Smooth muscle cell (in vitro differentiated cells): ENCODE results near the gene CAPSL. TPM values are rescaled to one million over a fixed set of nuclear protein-coding genes. Genes with fewer than 3 reads are reported as not detected.

Experiments
- DNase-seq: peaks from one replicate; lab custom pipeline; 2025; ENCODE audit not compliant: unreplicated experiment; lab: John Stamatoyannopoulos, UW
- H2AFZ ChIP-seq: fragments of 200-600 bp; sonication (generic); 2 replicates; pipeline ENCODE4 v1.6.0; 2016; ENCODE audit warnings: antibody characterized with exemption, low read depth, mild to moderate bottlenecking
- H3F3A ChIP-seq: fragments of 200-600 bp; sonication (generic); 2 replicates; pipeline ENCODE4 v1.6.0; 2017; ENCODE audit warnings: antibody characterized with exemption, low read depth
- H3K27ac ChIP-seq: fragments of 200-600 bp; sonication (generic); 2 replicates; pipeline ENCODE4 v1.5.1; 2016; ENCODE audit warnings: low read depth, mild to moderate bottlenecking
- H3K27me3 ChIP-seq: fragments of 200-600 bp; sonication (generic); 2 replicates; pipeline ENCODE4 v1.6.1; 2016; ENCODE audit warnings: low read depth, mild to moderate bottlenecking
- H3K36me3 ChIP-seq: fragments of 200-600 bp; sonication (generic); 2 replicates; pipeline ENCODE4 v1.5.1; 2016; ENCODE audit warnings: low read depth
- H3K4me1 ChIP-seq: fragments of 200-600 bp; sonication (generic); 2 replicates; pipeline ENCODE4 v1.5.1; 2016; ENCODE audit warnings: low read depth
- H3K4me2 ChIP-seq: fragments of 200-600 bp; sonication (generic); 2 replicates; pipeline ENCODE4 v1.6.0; 2016; ENCODE audit warnings: mild to moderate bottlenecking
- H3K4me3 ChIP-seq: fragments of 200-600 bp; sonication (generic); 2 replicates; pipeline ENCODE4 v1.5.1; 2016; ENCODE audit warnings: mild to moderate bottlenecking
- H3K79me2 ChIP-seq: fragments of 200-600 bp; sonication (generic); 2 replicates; pipeline ENCODE4 v1.6.0; 2016; ENCODE audit warnings: low read depth, mild to moderate bottlenecking
- H3K9ac ChIP-seq: fragments of 200-600 bp; sonication (generic); 2 replicates; pipeline ENCODE4 v1.6.0; 2016; ENCODE audit warnings: low read depth
- H3K9me3 ChIP-seq: fragments of 200-600 bp; sonication (generic); replicated peaks from 2 replicates; pipeline ENCODE4 v1.5.1; 2016; ENCODE audit warnings: low read depth
- H4K20me1 ChIP-seq: fragments of 200-600 bp; sonication (generic); 2 replicates; pipeline ENCODE4 v1.6.0; 2016; ENCODE audit warnings: low read depth
- WGBS: methylation state at CpG from one replicate; pipeline ENCODE4 v1.1.7; 2016; ENCODE audit warnings: low lambda C conversion rate; 5-methylcytosine and 5-hydroxymethylcytosine counted together
- polyA plus RNA-seq: library from polyadenylated mRNA; unstranded; fragments of >200 nt; fragmentation: Nextera tagmentation; extraction: Ambion mirVana; gene quantifications from 2 replicates; pipeline ENCODE4 v1.2.1, GENCODE V29; 2016
- total RNA-seq: library from RNA; depleted of rRNA; stranded (reverse); fragments of >200 nt; gene quantifications from 2 replicates; pipeline ENCODE4 v1.2.3, GENCODE V29; 2014
- TF ChIP-seq, protein P1 (sequence below): fragments of 200-600 bp; sonication (generic); IDR thresholded peaks from 2 replicates; pipeline ENCODE4 v1.5.1; 2017; ENCODE audit warnings: borderline replicate concordance, mild to moderate bottlenecking, antibody characterized with exemption; ENCODE audit not compliant: insufficient read depth, poor library complexity, severe bottlenecking

CAPSL gene
- total and polyA plus RNA-seq, 2 experiments from 2014 or later: 0.13 TPM; not detected in 1

DNA sequence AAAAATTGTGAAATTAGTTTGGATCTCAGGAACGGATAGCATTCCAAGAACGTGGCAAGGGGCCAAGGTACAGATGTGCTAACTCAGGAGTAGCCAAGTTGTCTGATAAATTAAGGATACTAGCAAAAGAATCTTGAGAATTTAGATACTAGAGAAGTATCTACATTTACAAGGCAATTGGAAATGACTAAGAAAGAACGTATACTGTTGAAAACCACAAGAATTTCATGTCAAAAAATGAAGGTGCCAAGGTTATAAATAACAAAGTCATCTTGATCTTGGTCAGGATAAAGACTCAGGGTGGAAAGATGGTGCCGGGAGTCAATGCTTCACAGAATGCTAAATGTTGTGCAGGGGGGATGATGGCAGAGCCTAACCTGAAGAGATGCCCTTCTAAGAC is 19.2 kb downstream of the CAPSL start:
- Histone ChIP-seq H3K79me2 (no peaks in the 10 kb centered on the region), H3K9ac (no peak overlapping the region), H4K20me1 (no peaks in the 10 kb centered on the region), H3K27ac (no peak overlapping the region), H3K9me3 (no peaks in the 10 kb centered on the region), H3K36me3 (no peaks in the 10 kb centered on the region), H3K4me2 (no peak overlapping the region), H3K4me3 (no peak overlapping the region), H3K27me3 (no peaks in the 10 kb centered on the region), H3F3A (no peaks in the 10 kb centered on the region), H3K4me1 (no peaks in the 10 kb centered on the region), H2AFZ (no peak overlapping the region)
- 55% methylated on average over 4 of the region's 4 CpGs for WGBS
- no peak for DNase-seq
- TF ChIP-seq, protein P1, sequence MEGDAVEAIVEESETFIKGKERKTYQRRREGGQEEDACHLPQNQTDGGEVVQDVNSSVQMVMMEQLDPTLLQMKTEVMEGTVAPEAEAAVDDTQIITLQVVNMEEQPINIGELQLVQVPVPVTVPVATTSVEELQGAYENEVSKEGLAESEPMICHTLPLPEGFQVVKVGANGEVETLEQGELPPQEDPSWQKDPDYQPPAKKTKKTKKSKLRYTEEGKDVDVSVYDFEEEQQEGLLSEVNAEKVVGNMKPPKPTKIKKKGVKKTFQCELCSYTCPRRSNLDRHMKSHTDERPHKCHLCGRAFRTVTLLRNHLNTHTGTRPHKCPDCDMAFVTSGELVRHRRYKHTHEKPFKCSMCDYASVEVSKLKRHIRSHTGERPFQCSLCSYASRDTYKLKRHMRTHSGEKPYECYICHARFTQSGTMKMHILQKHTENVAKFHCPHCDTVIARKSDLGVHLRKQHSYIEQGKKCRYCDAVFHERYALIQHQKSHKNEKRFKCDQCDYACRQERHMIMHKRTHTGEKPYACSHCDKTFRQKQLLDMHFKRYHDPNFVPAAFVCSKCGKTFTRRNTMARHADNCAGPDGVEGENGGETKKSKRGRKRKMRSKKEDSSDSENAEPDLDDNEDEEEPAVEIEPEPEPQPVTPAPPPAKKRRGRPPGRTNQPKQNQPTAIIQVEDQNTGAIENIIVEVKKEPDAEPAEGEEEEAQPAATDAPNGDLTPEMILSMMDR: no peak

DNA sequence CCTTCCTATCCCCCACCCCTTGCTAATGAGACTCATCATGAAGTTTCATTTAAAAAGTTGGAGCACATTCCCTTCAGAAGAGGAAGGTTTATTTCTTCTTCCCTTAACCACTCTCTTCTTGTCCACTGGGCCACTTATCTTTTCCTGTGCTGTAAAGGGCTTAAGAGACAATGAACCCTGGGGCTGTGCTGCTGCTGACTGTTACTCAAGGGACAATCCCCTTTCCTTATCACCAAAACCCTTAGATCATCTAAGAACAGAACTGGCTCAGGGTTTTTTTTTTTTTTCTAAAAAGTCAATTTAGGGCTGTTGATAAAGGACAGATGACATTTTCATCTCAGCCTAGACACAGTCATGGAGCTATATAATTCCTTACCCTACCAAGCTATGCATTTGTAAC is 29.6 kb downstream of the CAPSL start:
- DNase-seq: no peak
- no peaks in the 10 kb centered on the region for H3F3A ChIP-seq
- no peak overlapping the region for H3K4me2 ChIP-seq
- no peak overlapping the region for H3K9ac ChIP-seq
- no peaks in the 10 kb centered on the region for H3K36me3 ChIP-seq
- H3K27me3 ChIP-seq: no peaks in the 10 kb centered on the region
- no peaks in the 10 kb centered on the region for H3K79me2 ChIP-seq
- no peaks in the 10 kb centered on the region for H3K9me3 ChIP-seq
- no peaks in the 10 kb centered on the region for H4K20me1 ChIP-seq
- H3K4me3 ChIP-seq: no peak overlapping the region
- peak overlapping the region; percentile 34 for H2AFZ ChIP-seq
- H3K4me1 ChIP-seq: no peaks in the 10 kb centered on the region
- TF ChIP-seq, protein P1: no peak
- H3K27ac ChIP-seq: no peak overlapping the region

DNA sequence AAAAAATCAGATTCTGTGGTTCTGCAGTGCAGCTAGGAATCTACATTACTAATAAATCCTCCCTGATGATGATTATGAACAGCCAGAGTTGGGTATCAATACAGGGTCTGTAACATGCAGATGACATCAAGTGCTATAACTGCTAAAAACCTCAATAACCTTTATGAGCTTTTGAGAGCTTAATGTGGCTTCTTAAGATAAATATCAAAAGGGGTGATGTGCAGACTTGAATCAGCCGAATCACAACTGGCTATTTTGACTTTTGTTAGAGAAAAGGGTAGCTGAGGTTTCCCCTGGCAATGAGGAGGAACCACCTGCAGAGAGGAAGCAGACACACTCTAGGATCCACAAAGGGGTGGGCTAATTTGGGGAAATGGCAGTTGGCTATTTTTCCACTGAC is 30.2 kb downstream of the CAPSL start:
- H3K9ac ChIP-seq: no peak overlapping the region
- H3K27ac ChIP-seq: no peak overlapping the region
- peak overlapping the region; percentile 34 for H2AFZ ChIP-seq
- H3K4me3 ChIP-seq: no peak overlapping the region
- H3K27me3 ChIP-seq: no peaks in the 10 kb centered on the region
- H3K4me2 ChIP-seq: no peak overlapping the region
- no peaks in the 10 kb centered on the region for H4K20me1 ChIP-seq
- TF ChIP-seq, protein P1: no peak
- no peaks in the 10 kb centered on the region for H3K9me3 ChIP-seq
- 63% methylated on average over 1 of the region's 1 CpG for WGBS
- no peaks in the 10 kb centered on the region for H3K79me2 ChIP-seq
- H3K36me3 ChIP-seq: no peaks in the 10 kb centered on the region
- H3K4me1 ChIP-seq: no peaks in the 10 kb centered on the region
- H3F3A ChIP-seq: no peaks in the 10 kb centered on the region
- DNase-seq: no peak

DNA sequence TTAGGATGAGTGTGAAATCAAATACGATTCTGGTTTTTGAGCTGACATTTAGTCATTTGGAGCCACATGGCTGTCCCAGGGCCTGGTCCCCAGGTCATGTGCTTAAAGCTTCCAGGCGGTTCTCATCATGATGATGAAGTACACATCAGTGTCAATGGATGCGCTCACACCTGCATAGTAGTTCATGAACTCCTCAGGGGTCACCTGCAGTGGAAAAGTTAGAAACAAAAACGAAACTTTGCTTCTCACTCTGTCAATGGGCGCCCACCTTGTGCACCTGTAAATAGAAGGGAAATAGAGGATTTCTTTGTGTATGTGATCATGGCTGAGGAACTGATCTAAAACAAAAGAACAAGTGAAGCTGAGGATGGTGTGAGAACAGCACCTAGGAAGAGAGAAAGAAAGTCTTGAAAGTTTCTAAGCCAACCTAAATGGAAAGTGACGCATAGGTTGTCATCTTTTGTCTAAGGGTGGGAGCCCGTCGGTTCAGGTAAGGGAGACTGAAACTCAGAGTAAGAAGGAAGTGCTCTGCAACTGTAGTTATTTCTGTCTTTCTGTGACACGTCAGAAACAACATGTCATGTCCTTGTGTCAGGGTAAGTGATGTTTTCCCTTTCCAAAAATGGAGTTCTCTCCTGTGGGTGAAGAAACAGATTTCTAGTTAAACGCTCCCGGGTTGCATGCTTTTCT is 33.8 kb downstream of the CAPSL start:
- Histone ChIP-seq H4K20me1 (no peaks in the 10 kb centered on the region), H3K9me3 (no peaks in the 10 kb centered on the region), H3K27ac (no peak overlapping the region), H2AFZ (no peak overlapping the region), H3K36me3 (no peaks in the 10 kb centered on the region), H3K79me2 (no peaks in the 10 kb centered on the region), H3K4me2 (no peak overlapping the region), H3K4me1 (no peaks in the 10 kb centered on the region), H3K9ac (no peak overlapping the region), H3F3A (no peaks in the 10 kb centered on the region), H3K27me3 (no peaks in the 10 kb centered on the region), H3K4me3 (no peak overlapping the region)
- 90% methylated on average over 11 of the region's 11 CpGs for WGBS
- TF ChIP-seq, protein P1: no peak
- no peak for DNase-seq
